A673 (cell line): ENCODE measurements around the gene CMTM6.

Source experiments
- CTCF ChIP-seq: fragments of 300-800, 200-600 bp; sonication (generic); conservative IDR thresholded peaks from 2 replicates; pipeline ENCODE4 v1.5.1; 2017; ENCODE audit warnings: low read depth, mild to moderate bottlenecking, antibody characterized with exemption, low read length, moderate library complexity, mixed read lengths
- EZH2 ChIP-seq: fragments of 200-600 bp; sonication (generic); IDR thresholded peaks from 2 replicates; pipeline ENCODE4 v1.6.1; 2017; ENCODE audit warnings: borderline replicate concordance, low read depth, mild to moderate bottlenecking, mixed read lengths, antibody characterized with exemption, low read length; ENCODE audit not compliant: poor library complexity, severe bottlenecking

GRCh38 chr3:32474201-32474600 lies 28.5 kb downstream of the CMTM6 start:
- no peak for TF ChIP-seq CTCF
- TF ChIP-seq EZH2: no peak
